GM12872 (cell line): ENCODE measurements around the gene RAB3GAP2.

Experiments used
- TF ChIP-seq, protein P1 (sequence below): IDR thresholded peaks from 3 replicates; pipeline ENCODE4 v1.5.1; 2011; ENCODE audit warnings: low read depth, mild to moderate bottlenecking, low read length, moderate library complexity; ENCODE audit not compliant: insufficient read depth

RAB3GAP2 gene

GRCh38 chr1:220156620-220157146 is 115.6 kb downstream of the RAB3GAP2 start:
- TF ChIP-seq, protein P1, sequence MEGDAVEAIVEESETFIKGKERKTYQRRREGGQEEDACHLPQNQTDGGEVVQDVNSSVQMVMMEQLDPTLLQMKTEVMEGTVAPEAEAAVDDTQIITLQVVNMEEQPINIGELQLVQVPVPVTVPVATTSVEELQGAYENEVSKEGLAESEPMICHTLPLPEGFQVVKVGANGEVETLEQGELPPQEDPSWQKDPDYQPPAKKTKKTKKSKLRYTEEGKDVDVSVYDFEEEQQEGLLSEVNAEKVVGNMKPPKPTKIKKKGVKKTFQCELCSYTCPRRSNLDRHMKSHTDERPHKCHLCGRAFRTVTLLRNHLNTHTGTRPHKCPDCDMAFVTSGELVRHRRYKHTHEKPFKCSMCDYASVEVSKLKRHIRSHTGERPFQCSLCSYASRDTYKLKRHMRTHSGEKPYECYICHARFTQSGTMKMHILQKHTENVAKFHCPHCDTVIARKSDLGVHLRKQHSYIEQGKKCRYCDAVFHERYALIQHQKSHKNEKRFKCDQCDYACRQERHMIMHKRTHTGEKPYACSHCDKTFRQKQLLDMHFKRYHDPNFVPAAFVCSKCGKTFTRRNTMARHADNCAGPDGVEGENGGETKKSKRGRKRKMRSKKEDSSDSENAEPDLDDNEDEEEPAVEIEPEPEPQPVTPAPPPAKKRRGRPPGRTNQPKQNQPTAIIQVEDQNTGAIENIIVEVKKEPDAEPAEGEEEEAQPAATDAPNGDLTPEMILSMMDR: no peak

DNA sequence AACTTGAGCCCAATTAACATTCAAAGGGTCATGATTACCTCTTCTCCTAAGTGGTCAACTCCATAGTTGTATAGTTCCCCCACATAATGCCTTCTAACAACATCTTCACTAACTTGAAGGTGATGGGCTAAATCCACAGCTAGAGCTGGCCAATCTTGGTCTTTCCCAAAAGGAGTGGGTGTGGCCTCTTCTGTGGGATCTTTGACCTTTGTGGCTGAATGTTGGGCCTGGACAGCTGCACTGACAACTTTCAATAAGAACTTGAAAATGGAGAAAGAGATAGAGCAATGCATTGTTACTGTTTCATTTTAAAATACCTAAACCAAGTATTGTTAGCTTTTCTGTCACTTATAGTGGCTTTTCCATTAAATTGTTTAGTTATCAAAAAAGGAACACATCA is 119.1 kb downstream of the RAB3GAP2 start:
- TF ChIP-seq, protein P1: no peak

DNA sequence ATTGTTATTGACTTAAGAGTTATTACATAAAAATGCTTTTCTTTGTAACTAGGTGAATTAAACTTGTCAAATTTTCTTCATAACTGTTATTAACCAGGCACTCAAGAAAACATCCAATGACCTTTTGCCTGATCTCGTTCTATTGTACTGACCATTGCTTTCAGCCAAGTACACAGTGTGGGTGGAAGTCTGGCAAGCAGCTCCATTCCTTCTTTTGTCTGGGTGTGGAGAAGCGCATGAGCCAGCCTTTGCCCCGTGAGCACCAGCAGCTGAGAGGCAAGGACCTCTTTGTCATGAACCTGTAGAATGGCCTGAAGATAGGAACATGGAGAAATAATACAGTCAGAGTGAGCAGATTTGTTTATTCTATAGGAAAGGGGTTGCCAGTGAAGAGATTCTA is 120.8 kb downstream of the RAB3GAP2 start:
- TF ChIP-seq, protein P1: no peak

GRCh38 chr1:220149742-220150141 is 122.5 kb downstream of the RAB3GAP2 start:
- TF ChIP-seq, protein P1: no peak

GRCh38 chr1:220144051-220144450 is 128.2 kb downstream of the RAB3GAP2 start:
- TF ChIP-seq, protein P1: no peak

DNA sequence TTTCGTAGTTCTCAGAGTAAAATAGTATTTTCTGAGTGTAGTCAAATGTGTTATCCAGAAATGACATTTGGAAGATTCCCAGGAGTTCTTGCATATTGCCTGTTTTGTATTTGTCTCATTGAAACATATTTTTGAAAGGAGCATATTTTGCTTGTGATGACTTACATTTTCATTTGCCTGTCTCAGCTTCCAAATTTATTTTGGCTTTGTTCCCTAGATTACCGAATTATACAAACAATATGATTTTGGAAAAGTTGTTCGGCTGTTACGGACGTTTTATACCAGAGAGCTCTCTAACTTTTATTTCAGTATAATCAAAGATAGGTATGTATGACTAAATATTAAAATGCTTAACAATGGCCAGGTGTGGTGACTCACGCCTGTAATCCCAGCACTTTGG is 132.3 kb downstream of the RAB3GAP2 start:
- TF ChIP-seq, protein P1: no peak

DNA sequence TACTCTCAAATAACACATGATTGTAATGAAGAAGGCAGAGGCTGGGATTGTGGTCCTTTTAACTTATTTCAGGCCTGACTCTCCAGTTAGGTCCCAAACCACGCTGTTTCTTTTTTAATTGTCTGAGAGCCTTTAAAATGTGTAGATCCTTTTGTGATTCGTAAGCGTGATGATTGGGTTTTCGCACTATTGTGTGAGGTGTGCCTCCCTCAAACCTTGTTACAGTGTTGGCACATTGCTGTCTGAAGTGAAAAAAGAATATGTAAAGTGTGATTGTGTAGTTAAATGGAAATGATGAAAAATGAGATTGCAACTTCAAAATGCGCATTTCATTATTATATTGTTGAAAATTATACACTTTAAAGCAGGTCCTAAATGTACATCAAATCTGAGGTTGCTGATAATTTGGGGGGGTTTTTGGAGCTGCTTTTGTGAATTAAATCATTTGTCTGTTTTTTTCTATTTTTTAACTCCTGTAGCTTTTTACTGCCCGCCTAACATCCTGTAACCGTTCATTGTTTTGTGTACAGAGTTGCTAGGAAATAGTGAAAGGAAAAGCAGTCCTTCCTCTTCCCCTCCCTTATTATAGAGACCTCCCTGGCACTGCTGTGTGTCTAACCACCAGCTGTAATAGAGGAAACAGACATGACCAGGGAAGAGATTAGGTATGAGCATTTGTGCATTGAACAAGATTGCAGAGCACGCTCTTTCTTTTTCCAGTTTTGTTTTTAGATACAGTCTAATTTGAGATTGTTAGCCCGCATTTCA is 135.1 kb downstream of the RAB3GAP2 start:
- TF ChIP-seq, protein P1: no peak
